ENCODE results near the gene FGF9. TPM values are rescaled to one million over a fixed set of nuclear protein-coding genes. Genes with fewer than 3 reads are reported as not detected.

The FGF9 gene
- total RNA-seq, 1 donor from 2014 or later = 0.99 TPM

DNA sequence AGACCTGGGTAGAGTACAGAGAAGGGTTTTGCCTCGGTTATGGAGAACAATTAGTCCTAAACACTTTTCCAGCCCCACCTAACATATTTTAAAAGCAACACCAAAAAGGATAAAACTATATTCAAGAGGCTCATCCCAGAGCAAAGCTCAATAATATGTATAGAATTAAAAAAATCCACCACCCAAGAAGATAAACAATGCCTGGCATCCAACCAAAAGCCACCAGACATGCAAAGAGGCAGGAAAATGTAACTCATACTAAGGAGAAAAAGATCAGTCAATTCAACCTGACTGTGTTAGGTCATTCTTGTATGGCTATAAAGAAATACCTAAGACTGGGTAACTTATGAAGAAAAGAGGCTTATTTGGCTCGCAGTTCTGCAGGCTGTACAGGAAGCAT is 39.3 kb downstream of the FGF9 start:
- no peak for DNase-seq

DNA sequence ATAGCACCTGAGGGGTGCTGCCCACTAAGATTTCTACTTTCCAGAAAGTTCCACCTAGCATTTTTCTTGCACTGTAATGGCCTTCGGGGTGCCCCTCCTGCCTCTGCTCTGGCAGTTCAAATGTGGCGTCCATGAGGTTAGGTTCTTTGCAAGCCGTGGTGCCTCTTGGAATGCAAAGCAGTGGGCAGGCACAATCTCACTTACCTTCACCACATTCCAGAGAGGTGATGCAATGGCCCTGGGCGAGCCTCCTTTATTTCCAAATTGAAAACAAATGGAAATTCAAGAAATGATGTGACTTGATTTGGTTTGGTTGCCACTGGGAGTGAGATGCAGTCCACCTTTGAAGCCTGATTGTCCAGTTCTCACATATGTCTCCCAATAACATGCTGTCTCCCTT is 46.9 kb downstream of the FGF9 start:
- no peak for DNase-seq

DNA sequence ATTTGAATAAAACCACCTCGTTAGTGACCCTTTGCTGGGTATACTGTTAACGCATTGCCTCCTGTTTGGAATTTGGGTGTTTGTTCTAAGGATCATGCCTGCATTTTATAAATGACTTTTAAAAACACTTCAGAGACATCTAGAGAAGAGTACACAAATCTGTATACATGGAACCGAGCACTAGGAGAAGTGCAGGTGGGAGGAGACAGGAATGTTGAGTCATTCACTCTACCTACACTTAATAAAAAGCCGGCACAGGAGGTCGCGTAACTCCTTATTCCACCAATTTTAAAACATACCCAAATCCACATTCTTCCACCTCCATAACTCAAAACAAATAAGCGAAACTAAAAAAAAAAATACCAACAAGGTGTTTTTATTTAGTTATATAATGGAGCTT is 48.6 kb downstream of the FGF9 start:
- no peak for DNase-seq

DNA sequence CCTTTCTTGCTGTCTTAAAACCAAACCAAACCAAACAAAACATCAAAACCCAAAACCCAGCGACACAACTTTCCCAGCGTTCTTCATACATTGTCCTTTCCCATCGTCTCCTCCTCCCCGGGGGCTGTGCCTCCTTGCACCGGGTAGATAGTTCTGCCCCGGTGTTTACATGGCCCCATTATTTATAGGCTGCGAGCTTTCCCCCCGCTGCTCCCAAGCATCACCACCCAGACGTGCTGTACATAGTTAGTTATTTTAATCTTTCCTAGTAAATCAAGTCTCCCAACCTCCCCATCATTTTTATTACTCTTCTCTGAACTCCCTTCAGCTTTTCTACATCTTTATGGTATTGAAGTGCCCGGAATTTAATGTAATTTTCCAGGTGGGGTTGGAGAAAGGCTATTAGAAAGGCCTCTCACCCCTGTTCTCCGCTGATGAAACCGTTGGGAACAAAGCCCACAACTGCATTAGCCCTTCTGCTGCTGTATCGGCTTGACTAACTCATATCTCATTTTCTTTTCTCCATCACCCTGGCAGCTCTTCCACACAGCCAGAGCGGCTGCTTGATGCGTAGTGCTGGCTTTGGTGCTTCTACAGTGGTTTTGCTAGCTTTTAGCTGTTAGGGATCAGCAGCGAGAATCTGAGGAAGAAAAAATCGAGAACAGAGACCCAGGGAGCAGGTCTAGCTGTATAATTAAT is 53.1 kb downstream of the FGF9 start:
- DNase-seq = no peak

DNA sequence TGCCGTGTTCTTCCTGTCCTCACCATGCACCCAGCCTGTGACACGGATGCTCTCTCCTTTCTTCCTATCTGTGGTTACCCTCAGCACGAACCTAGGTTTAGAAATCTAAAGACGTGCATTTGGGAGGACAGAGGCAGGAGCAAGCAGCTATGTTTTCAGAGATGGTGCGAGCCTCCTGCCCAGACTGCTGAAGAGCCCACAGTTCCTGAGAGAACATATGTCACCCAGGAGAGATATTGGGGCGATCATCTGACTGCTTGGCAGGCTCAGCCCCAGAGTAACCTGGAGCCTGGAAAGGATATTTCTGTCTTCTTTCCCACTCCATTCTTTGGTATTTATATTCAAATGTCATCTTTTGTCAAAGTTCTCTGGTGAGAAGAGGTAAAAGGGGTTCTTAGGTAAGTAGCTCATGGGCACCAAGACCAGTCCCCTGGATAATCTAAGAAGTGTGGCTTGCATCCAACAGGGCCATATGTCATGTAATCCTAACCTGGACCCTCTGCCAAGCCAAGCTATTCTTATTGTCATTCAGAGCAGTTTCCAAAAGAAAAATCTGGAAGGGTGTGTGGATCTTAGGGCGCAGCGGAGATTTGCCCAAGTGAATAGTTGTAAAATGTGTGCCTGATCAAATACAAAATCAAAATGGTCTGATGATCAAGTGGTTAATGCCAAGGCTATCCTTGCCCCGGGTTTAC is 59.5 kb downstream of the FGF9 start:
- no peak for DNase-seq

DNA sequence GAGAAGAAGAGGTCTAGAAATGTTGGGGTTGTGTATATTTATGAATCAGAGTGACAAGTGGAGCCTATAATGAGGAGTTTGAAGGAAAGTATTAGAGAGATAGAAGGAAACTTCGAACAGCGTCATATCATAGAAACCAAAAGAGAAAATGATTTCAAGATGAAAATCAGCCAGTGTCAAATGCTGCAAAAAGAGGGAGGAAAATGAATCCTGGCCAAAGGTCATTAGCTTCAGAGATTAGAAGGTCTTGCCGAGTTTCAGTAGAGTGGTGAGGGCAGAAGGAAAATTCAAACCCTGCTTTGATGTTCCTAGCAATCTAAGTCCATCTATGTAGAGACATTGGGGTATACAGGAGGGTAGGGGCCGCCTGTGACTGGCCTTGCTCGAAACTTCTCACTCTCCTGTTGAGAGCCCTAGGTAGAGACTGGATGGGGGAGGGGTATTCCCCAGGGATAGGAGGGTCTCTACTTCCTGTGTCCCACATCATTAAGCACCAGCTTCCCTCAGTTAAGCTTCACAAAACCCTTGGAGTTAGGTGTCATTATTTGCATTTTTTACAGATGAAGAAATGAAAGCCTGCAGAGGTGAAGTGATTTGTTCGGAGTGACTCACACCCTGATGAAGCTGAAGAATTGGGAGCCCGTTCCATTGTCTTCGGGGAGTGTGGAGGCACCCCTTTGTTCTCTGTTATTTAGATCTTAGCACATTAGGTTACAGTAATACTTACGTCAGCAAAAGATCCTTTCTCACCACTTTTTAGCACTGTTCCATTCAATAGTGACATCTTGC is 62.8 kb downstream of the FGF9 start:
- DNase-seq = no peak

DNA sequence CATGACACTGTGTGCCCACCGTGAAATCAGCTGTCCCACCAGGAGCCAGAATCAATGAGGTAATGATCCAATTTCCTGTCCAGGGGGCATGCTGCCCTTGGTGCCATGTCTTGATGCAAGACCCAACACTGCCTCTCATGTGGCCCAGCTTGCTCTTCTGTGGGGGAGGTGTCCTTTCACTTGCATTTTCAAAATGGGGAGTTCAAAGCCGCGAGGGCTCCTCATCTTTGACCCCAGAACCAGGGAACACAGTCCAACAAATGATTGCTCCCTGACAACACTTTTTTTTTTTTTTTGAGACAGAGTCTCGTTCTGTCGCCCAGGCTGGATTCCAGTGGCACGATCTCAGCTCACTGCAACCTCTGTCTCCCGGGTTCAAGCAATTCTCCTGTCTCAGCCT is 64.1 kb downstream of the FGF9 start:
- no peak for DNase-seq

DNA sequence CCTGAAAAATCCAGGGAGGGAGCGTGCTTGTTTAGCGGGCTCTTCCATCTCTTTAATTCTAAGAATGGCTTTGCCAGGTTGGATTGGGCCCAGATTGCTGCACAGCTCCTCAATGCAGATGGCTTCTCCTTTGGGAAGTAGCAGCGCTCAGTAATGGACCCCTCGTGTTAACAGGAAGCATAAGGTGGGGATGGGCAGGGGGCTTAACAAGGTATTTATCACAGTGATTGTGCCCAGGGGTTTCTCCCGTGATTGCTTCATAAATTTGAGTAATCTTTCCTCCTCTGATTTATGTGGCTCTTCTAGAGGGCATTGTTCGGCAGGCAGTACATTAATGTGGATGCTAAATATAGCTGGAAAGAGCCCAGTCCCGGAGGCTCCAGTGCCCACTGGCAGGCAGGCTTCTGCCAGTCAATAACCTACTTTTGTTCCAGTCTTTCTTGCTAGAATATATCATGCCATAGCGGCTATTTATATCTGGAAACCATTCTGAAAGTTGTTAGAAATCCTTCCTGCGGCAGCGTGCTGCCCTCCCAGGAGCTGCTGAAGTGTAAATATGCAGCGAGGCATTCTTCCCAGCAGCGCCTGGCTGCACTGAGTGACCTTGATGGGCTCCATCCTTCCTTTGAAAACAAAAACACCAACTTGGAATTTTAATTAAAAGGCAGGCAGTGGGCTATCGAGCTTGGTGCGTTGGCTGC is 65.0 kb downstream of the FGF9 start:
- no peak for DNase-seq

DNA sequence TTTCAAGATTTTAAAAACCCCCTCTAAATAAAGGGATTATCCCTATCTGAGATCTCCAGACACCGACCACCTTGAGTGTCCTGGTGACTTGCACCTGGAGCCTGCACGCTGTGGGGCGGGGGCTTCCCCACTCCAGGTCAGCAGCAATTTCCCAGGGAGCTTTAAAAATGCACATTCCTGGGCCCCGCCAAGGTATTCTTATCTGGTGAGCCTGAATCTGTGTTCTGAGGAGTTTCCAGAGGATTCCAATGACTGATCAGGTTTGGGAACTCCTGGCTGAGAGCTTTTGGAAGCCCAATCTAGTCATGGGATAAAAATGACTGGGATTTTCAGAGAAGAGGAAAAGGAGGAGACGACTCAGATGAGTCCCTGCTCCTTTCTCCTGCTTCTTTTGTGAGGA is 66.1 kb downstream of the FGF9 start:
- DNase-seq = no peak

DNA sequence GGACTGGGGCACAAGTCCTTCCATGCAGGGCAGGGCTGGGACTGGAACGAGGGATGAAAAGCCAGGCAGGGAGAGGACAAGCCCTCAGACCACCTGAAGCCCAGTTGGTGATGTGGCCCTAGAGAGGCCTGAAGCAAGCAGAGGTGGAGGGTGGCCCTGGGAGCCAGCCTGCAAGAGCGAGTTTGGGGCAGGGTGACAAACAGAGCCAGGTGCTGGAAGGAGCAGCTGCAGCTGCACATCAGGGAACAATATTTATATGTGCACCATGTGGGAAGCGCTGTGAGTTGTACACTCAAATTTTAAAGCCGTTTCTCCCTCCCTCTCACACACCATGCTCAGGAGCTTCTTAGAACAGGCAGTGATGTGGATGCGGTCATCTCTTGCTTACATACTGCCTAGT is 67.8 kb downstream of the FGF9 start:
- DNase-seq = no peak

DNA sequence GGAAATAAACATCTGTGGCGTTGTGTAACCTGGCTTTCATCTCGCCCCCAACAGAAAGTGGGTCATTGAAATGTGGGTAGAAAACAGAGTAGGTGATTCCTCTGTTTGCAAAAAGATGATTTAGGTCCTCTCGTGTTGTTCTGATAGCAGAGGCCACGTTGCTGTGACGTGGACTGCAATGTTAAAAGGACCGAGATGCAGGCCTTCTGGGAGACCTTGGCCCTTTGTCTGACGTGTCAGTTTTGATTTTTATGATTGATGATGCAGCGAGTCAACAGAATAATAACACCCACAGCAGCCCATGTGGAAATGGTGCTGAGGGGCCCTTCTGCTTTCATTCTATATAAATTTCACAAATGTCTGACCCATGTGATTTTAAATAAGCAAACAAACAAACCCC is 68.9 kb downstream of the FGF9 start:
- DNase-seq = no peak

DNA sequence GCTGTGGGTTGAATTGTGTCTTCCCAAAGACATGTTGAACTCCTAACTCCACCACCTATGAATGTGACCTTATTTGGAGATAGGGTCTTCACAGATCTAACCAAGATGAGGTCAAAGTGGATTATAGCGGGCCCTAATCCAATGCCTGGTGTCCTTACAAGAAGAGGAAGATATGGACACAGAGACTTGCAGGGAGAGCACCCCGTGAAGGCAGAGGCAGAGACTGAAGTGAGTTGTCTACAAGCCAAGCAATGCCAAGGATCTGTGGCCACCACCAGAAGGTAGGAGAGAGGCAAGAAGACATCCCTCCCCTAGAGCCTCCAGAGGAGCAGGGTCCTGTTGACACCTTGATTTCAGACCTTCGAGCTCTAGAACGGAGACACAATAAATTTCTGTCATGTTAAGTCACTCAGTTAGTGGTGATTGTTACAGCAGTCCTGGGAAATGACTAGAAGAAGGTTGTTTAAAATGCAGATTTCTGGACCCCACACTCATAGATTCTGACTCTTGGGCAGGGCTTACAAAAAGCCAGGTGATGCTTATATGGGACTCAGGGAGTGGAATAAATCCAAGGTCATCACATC is 70.6 kb downstream of the FGF9 start:
- DNase-seq = no peak

DNA sequence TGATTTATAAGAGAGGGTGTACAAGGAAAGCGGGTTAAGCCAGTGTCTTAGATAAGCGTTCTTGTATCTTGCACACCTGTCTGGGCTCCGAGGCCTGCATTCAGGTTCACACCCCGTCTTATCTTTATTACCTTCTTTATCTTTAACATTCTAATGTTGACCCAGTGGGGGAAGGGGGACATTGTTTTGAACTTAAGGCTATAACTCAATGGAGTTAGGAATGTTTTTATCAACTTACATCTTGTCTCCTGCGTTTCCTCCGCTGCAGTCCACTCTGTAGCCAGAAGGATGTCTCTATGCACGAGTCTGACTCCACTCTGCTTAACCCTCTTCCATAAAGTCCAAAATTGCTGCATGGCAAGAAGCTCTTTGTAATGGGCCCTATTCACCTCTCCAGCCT is 71.2 kb downstream of the FGF9 start:
- no peak for DNase-seq

DNA sequence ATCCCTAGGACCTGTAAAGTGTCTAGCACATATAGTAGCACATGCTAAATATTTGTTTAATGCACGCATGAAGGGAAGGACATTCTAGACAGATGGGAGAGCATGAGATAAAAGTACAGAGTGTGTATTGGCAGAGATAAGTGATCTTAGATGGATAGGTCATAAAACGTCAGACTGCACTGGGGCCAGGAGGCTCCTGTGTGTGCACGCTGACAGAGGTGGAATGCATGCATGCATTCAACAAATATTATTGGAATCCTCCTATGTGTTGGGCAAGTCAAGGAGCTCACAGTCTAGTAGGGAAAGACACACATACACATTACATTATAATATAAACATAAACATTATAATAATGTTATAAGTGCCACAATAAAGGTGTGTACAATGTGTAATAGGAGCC is 73.3 kb downstream of the FGF9 start:
- no peak for DNase-seq

DNA sequence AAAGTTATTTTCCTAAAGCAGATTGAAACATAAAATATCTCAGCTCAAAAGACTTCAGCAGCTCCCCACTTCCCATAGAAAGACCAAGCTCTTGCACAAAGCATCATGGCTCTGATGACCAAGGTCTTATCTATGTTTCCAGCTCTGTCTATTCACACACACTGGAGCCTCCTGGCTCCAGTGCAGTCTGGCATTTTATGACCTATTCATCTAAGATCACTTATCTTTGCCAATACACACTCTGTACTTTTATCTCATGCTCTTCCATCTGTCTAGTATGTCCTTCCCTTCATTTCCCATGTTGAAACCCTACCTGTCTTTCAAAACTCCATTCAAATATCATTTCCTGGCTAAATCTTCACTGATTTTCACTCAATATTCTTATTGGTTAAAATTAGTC is 74.4 kb downstream of the FGF9 start:
- DNase-seq = no peak

DNA sequence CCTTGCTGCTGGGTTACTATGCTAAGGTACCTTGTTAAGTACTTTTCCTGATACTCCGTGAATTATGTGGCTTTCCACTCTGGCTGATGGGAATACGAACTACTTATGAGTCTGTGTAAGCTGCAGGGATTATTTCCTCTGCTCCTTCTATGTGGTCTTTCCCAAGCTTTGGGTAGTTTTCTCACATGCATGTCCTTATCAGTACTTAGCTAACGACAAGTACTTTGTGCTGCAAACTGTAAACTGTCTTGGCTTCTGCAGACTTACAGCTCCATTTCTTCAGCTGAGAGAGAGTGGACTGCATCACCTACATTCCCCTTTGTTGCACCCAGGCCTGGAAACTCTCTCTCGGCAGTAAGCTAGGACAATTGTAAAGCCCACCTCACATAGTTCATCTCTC is 76.6 kb downstream of the FGF9 start:
- DNase-seq = no peak

DNA sequence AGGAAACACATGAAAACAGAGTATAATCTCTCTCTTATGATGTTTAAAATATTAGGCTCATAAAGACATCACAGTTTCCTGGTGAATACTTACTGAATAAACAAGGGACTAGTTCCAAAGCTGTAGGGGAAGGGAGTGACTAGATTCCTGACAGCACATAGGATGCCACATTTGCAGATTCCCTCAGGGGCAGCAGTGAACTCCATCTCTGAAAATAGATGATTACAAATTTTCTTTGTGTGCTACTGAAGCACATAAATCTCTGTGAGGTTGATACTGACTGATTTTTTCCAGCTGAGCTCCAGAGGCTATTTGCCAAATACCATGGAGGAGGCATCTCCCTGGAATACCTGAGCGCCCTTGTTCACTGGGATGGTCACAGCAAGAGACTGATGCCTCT is 77.3 kb downstream of the FGF9 start:
- no peak for DNase-seq

DNA sequence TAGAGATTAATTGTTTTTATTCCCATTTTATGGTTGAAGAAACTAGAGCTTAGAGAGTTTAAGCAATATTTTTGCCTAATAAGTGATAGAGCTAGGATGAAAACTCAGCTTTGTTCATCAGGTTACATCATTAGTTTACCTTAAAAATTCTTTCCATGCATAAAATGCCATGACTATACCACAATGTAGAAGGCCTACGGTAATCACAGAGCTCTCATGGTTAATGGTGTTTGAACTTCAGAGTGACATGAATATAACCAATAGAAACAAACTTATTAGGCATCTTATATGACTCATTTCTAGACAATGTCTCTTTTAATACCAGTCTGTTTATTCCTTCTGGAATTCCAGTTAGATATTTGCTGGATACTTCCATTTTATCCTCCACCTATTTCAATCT is 78.5 kb downstream of the FGF9 start:
- DNase-seq = no peak

DNA sequence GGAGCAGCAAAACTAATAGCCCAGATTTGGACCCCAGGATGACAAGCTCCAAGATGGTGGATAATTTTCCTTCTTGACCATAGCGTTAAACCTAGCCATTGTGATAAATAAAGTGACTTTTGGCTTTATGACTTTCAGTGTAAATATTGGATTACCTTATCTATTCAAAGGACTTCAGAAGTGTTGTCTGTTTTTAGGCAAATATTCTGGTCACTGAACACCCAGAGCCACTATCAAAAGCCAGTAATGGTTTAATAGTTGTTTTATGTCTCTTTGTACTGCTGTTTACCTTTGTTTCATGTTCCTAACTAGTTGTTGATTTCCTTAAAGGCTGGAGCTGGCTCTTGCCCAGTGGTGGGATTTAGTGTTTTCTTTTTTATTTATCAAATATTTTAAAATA is 81.6 kb downstream of the FGF9 start:
- DNase-seq = no peak

DNA sequence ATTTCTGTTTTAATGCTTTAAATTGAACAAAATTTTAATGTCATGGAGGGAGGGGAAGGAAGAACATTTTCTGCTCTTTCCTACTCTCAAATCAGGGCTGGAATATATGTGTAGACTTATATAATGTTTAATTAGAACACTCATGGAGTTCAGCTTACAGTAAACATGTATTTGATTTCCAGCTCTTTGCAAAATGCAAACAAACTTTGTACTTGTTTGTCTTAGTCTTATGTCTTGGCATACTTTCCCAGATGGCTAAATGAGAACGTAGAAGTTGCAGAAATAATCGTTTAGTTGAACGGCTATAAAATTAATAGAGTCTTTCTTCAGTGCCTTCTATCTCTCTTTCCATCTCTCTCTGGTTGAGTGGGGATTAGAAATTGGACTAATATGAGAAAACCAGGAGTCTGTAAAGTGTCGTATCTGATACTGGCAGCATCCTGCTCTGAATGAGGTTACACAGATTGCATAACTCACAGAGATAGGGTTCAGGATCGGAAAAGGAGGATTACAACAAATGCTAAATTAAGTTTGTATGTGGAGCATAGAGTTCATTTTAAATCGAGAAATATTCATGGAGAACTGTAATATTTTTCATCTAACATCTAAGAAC is 82.3 kb downstream of the FGF9 start:
- DNase-seq = no peak

Data from skin of body (tissue), 2 donors.